Stomach (tissue), 4 donors: ENCODE data around the gene CDK17.

Experiments
- POLR2A ChIP-seq, 4 donors: fragments of 450-650 bp; IDR thresholded peaks; one replicate each; pipeline ENCODE4 v1.6.1; 2016; ENCODE audit warnings: antibody characterized with exemption in 4 of 4, control low read depth in 2 of 4, mild to moderate bottlenecking in 1 of 4, moderate library complexity in 1 of 4
- POLR2AphosphoS5 ChIP-seq, 3 donors: sonication (generic); formaldehyde crosslinking; IDR thresholded peaks; one replicate each; pipeline ENCODE4 v1.6.1; 2016; ENCODE audit warnings: antibody characterized with exemption in 3 of 3
- TF ChIP-seq, protein P1 (sequence below), 7 experiments: fragments of 450-650 bp in 4 of 7; fragments of 200-600 bp in 3 of 7; sonication (generic) in 3 of 7; IDR thresholded peaks; one replicate each; pipeline ENCODE4 v1.5.1; 2016 to 2019; ENCODE audit warnings: antibody characterized with exemption in 7 of 7, control low read depth in 2 of 7, mild to moderate bottlenecking in 1 of 7

- TF ChIP-seq, protein P1, sequence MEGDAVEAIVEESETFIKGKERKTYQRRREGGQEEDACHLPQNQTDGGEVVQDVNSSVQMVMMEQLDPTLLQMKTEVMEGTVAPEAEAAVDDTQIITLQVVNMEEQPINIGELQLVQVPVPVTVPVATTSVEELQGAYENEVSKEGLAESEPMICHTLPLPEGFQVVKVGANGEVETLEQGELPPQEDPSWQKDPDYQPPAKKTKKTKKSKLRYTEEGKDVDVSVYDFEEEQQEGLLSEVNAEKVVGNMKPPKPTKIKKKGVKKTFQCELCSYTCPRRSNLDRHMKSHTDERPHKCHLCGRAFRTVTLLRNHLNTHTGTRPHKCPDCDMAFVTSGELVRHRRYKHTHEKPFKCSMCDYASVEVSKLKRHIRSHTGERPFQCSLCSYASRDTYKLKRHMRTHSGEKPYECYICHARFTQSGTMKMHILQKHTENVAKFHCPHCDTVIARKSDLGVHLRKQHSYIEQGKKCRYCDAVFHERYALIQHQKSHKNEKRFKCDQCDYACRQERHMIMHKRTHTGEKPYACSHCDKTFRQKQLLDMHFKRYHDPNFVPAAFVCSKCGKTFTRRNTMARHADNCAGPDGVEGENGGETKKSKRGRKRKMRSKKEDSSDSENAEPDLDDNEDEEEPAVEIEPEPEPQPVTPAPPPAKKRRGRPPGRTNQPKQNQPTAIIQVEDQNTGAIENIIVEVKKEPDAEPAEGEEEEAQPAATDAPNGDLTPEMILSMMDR (IDR thresholded peaks at IDR 0.05), result no peak
- TF ChIP-seq POLR2A (IDR thresholded peaks at IDR 0.05), result no peak
- peak; percentile 52 to 94 (median 82) for TF ChIP-seq POLR2AphosphoS5 (IDR thresholded peaks at IDR 0.05)
Observed at GRCh38 chr12:96233939-96234461, 166.2 kb downstream of the CDK17 start.
